GM12878 (cell line): ENCODE measurements around the gene CHURC1. TPM values are rescaled to one million over a fixed set of nuclear protein-coding genes. Genes with fewer than 3 reads are reported as not detected.

Experiments used
- ATAC-seq: fragments of 200-7000 bp; cut with Tn5 transposase; 3 replicates; pipeline ENCODE4 v1.9.1; 2020; ENCODE audit warnings: mild to moderate bottlenecking, moderate library complexity
- BruUV-seq: library from RNA; stranded (reverse); fragments of 400-500 nt; replicated peaks from 2 replicates; lab custom pipeline; 2021; lab: Mats Ljungman, UMichigan
- CTCF ChIA-PET: fragments of 300-600 bp; sonication (Branson Sonifier 250); formaldehyde crosslinking; extraction: SDS; loops from one replicate; lab custom pipeline; 2021; ENCODE audit warnings: inconsistent platforms; lab: Yijun Ruan, JAX
- POLR2A ChIA-PET: fragments of 350-600 bp; formaldehyde crosslinking; extraction: SDS; loops from one replicate; lab custom pipeline; 2021; ENCODE audit warnings: inconsistent platforms; lab: Charles Lee
- RAD21 ChIA-PET: fragments of 300-600 bp; sonication (Branson Sonifier 250); formaldehyde crosslinking; loops from one replicate; lab custom pipeline; 2023; ENCODE audit warnings: antibody characterized with exemption; ENCODE audit not compliant: unreplicated experiment; lab: Charles Lee
- SMC1A ChIA-PET: fragments of 300-600 bp; sonication (Branson Sonifier 250); formaldehyde crosslinking; loops from one replicate; lab custom pipeline; 2023; ENCODE audit not compliant: unreplicated experiment, uncharacterized antibody; lab: Charles Lee
- DNase-seq: peaks from one replicate; pipeline ENCODE4 v3.0.0-alpha.2; 2011; ENCODE audit warnings: low read depth, low spot score
- FAIRE-seq: peaks from 3 replicates; lab custom pipeline; 2011; peaks lifted over from hg19 to GRCh38; lab: Jason Lieb, UNC
- H2AFZ ChIP-seq: 2 replicates; pipeline ENCODE4 v1.6.0; 2011; ENCODE audit warnings: low read depth, low read length, control low read depth; ENCODE audit not compliant: control insufficient read depth
- H3K27ac ChIP-seq: 2 replicates; pipeline ENCODE4 v1.5.1; 2011; ENCODE audit warnings: control low read depth; ENCODE audit not compliant: control insufficient read depth, insufficient read depth
- H3K27me3 ChIP-seq, 2 experiments: replicated peaks in 1 of 2; 2 replicates each; pipeline versions ENCODE4 v1.6.0 to v1.6.1; 2011; ENCODE audit warnings: low read length in 1 of 2; ENCODE audit not compliant: control insufficient read depth in 2 of 2, insufficient read depth in 2 of 2
- H3K36me3 ChIP-seq, 2 experiments: 2 replicates each; pipeline ENCODE4 v1.5.1; 2011; ENCODE audit warnings: low read length in 1 of 2; ENCODE audit not compliant: control insufficient read depth in 2 of 2, insufficient read depth in 2 of 2
- H3K4me1 ChIP-seq: 2 replicates; pipeline ENCODE4 v1.6.1; 2011; ENCODE audit warnings: mild to moderate bottlenecking, low read length, moderate library complexity, mixed read lengths; ENCODE audit not compliant: control insufficient read depth, insufficient read depth
- H3K4me2 ChIP-seq: 2 replicates; pipeline ENCODE4 v1.6.0; 2011; ENCODE audit warnings: control low read depth; ENCODE audit not compliant: control insufficient read depth, insufficient read depth
- H3K4me3 ChIP-seq: fragments of 200-600 bp; sonication (generic); 2 replicates; pipeline ENCODE4 v1.5.1; 2016
- H3K79me2 ChIP-seq: 2 replicates; pipeline ENCODE4 v1.6.0; 2011; ENCODE audit warnings: low read length; ENCODE audit not compliant: control insufficient read depth, insufficient read depth
- H3K9ac ChIP-seq: 2 replicates; pipeline ENCODE4 v1.8.0; 2011; ENCODE audit warnings: low read length, control low read depth, mixed read lengths; ENCODE audit not compliant: control insufficient read depth, insufficient read depth
- H3K9me3 ChIP-seq: replicated peaks from 3 replicates; pipeline ENCODE4 v1.5.1; 2011; ENCODE audit warnings: mild to moderate bottlenecking, low read length; ENCODE audit not compliant: control insufficient read depth, insufficient read depth
- H4K20me1 ChIP-seq: 2 replicates; pipeline ENCODE4 v1.6.0; 2011; ENCODE audit not compliant: control insufficient read depth, insufficient read depth
- ATF2 ChIP-seq: IDR thresholded peaks from 2 replicates; pipeline ENCODE4 v1.6.1; 2012; ENCODE audit warnings: low read length, inconsistent platforms
- ATF7 ChIP-seq: fragments of 450-650 bp; IDR thresholded peaks from 2 replicates; pipeline ENCODE4 v1.6.1; 2016; ENCODE audit warnings: low read depth, mild to moderate bottlenecking
- CBFB ChIP-seq: IDR thresholded peaks from 2 replicates; pipeline ENCODE4 v1.6.1; 2016; ENCODE audit warnings: antibody characterized with exemption, low read depth
- FOS ChIP-seq: IDR thresholded peaks from 3 replicates; pipeline ENCODE4 v1.6.1; 2011; ENCODE audit warnings: borderline replicate concordance; ENCODE audit not compliant: insufficient read length; ENCODE audit errors: extremely low read depth
- GABPA ChIP-seq: IDR thresholded peaks from 2 replicates; pipeline ENCODE4 v1.6.1; 2014; ENCODE audit warnings: antibody characterized with exemption, low read depth, mild to moderate bottlenecking, inconsistent platforms
- IKZF2 ChIP-seq, 2 experiments: fragments of 450-650 bp; IDR thresholded peaks; 2 replicates each; pipeline ENCODE4 v1.6.1; 2017; ENCODE audit warnings: mild to moderate bottlenecking in 2 of 2, moderate library complexity in 2 of 2
- JUND ChIP-seq: IDR thresholded peaks from 2 replicates; pipeline ENCODE4 v1.6.1; 2012; ENCODE audit warnings: low read depth, mild to moderate bottlenecking, low read length, improper control_type of control experiment, moderate library complexity
- KAT2A ChIP-seq: conservative IDR thresholded peaks from 2 replicates; pipeline ENCODE4 v1.6.1; 2011; ENCODE audit warnings: low read depth, low read length; ENCODE audit not compliant: control insufficient read depth
- MTA2 ChIP-seq: fragments of 450-650 bp; IDR thresholded peaks from 2 replicates; pipeline ENCODE4 v1.6.1; 2016; ENCODE audit warnings: low read depth, mild to moderate bottlenecking, moderate library complexity
- MYB ChIP-seq: fragments of 150-350 bp; IDR thresholded peaks from 2 replicates; pipeline ENCODE4 v1.6.1; 2014; ENCODE audit warnings: mild to moderate bottlenecking, low read depth, low read length, borderline replicate concordance
- NBN ChIP-seq: fragments of 450-650 bp; IDR thresholded peaks from 2 replicates; pipeline ENCODE4 v1.6.1; 2016
- POLR2A ChIP-seq: IDR thresholded peaks from 2 replicates; pipeline ENCODE4 v1.6.1; 2011; ENCODE audit warnings: low read depth, mild to moderate bottlenecking, low read length
- RBBP5 ChIP-seq: fragments of 200-600 bp; sonication (generic); conservative IDR thresholded peaks from 2 replicates; pipeline ENCODE4 v1.6.1; 2016
- RELB ChIP-seq: fragments of 450-650 bp; IDR thresholded peaks from 2 replicates; pipeline ENCODE4 v1.6.1; 2017; ENCODE audit warnings: low read depth, mild to moderate bottlenecking, moderate library complexity
- RUNX3 ChIP-seq: IDR thresholded peaks from 2 replicates; pipeline ENCODE4 v1.6.1; 2012; ENCODE audit warnings: low read length, inconsistent platforms
- USF1 ChIP-seq: IDR thresholded peaks from 2 replicates; pipeline ENCODE4 v1.6.1; 2011; ENCODE audit warnings: borderline replicate concordance, low read depth, mild to moderate bottlenecking, moderate library complexity, mixed read lengths, low read length; ENCODE audit not compliant: insufficient read depth; ENCODE audit errors: extremely low read length
- WGBS: methylation state at CpG from one replicate; pipeline ENCODE4 v1.1.6; 2016; ENCODE audit warnings: low lambda C conversion rate; ENCODE audit not compliant: insufficient replicate concordance, insufficient coverage; ENCODE audit errors: missing lambda C conversion rate; 5-methylcytosine and 5-hydroxymethylcytosine counted together
- in situ Hi-C: fragments of 300-500 bp; cut with MboI; formaldehyde crosslinking; loops from 9 replicates; pipeline ENCODE4 v1.14.3; 2018; ENCODE audit warnings: mixed read lengths
- intact Hi-C: fragments of 100-400 bp; cut with micrococcal nuclease; formaldehyde crosslinking; loops from one replicate; pipeline ENCODE4 v1.14.2; 2022; ENCODE audit not compliant: unreplicated experiment
- polyA plus RNA-seq, 11 experiments: library from polyadenylated mRNA; depleted of rRNA in 4 of 11; unstranded in 6 of 11; stranded (reverse) in 5 of 11; fragments of >200 nt; fragmentation: Nextera tagmentation in 4 of 11; fragmentation: Illumina TruSeq in 1 of 11; extraction: Ambion mirVana in 4 of 11; extraction: Trizol in 1 of 11; gene quantifications; 1 replicate in 1 of 11; 2 replicates in 10 of 11; pipeline versions ENCODE4 v1.2.1 to v1.2.3, GENCODE V29; 2011 to 2016; ENCODE audit warnings: inconsistent platforms in 2 of 11, missing spikeins in 2 of 11, low read depth in 1 of 11
- total RNA-seq, 4 experiments: library from RNA; depleted of rRNA in 3 of 4; stranded (reverse); fragments of >200 nt in 3 of 4; fragmentation: Illumina TruSeq in 1 of 4; extraction: Trizol in 1 of 4; gene quantifications; 2 replicates each; pipeline versions ENCODE4 v1.2.1 to v1.2.3, GENCODE V29; 2013 to 2021

CHURC1 gene
- total and polyA plus RNA-seq, 10 of the 15 experiments (the other 5 are each of a cell fraction or from before 2014, with no cell fraction given) = 41.0 to 421 (median 140) TPM

GRCh38 chr14:64927031-64927430, 12.8 kb downstream of the CHURC1 start (continued):
- no peak for TF ChIP-seq USF1
- no peak for TF ChIP-seq NBN

GRCh38 chr14:64928239-64929013, 14.2 kb downstream of the CHURC1 start:
- H3K9me3 ChIP-seq = no peaks in the 10 kb centered on the region
- H4K20me1 ChIP-seq = no peaks in the 10 kb centered on the region
- CTCF ChIA-PET = interaction anchor here (1.1 to 2.4 kb wide), 4 partner anchors 8 to 91 kb away, joined by 4 to 9 read pairs (median 6); partner anchors contain the start of gene CHURC1
- peak overlapping the region; percentile 40 for H3K4me2 ChIP-seq
- POLR2A ChIA-PET = interaction anchor here (1.2 to 2.3 kb wide), 2 partner anchors 8 to 24 kb away, joined by 3 to 5 read pairs; no protein-coding TSS in a partner anchor
- in situ Hi-C loops (no loop called here), intact Hi-C loops (no loop called here)
- H3K27me3 ChIP-seq = no peaks in the 10 kb centered on the region
- H3K9ac ChIP-seq = no peak overlapping the region
- no TSS peak for BruUV-seq
- no peak overlapping the region for H3K4me3 ChIP-seq
- SMC1A ChIA-PET = interaction anchor here (0.8 to 4.8 kb wide), 4 partner anchors 8 to 95 kb away, joined by 3 to 25 read pairs (median 8); partner anchors contain the start of gene CHURC1
- peak; percentile 89 for ATAC-seq
- DNase-seq = peak; percentile 46
- FAIRE-seq = peak; percentile 41
- H2AFZ ChIP-seq = no peak overlapping the region
- no peaks in the 10 kb centered on the region; the same call in 1 of the 2 replicates for H3K79me2 ChIP-seq
- peak overlapping the region; percentile 57 for H3K27ac ChIP-seq
- peaks cover 17% of the 10 kb centered on the region for H3K4me1 ChIP-seq
- TF ChIP-seq ATF7 = 0 out of 2 replicates have a peak, but pooled peaks have one; percentile 27
- TF ChIP-seq ATF2 = no peak
- no peak for TF ChIP-seq JUND
- TF ChIP-seq IKZF2 (IDR thresholded peaks at IDR 0.05) = peak in 1 of 2 experiments; percentile 69; a peak in 1 of 4 replicates
- no peak for TF ChIP-seq RBBP5
- TF ChIP-seq MYB = no peak
- no peak for TF ChIP-seq KAT2A
- no peak for TF ChIP-seq POLR2A
- 0 out of 2 replicates have a peak, but pooled peaks have one; percentile 28 for TF ChIP-seq RELB
- TF ChIP-seq CBFB = peak; percentile 36; the same call in 1 of the 2 replicates
- TF ChIP-seq MTA2 = peak; percentile 46; the same call in 1 of the 2 replicates
- TF ChIP-seq GABPA = no peak
- TF ChIP-seq RUNX3 = peak; percentile 82
- TF ChIP-seq FOS = no peak
- WGBS = 43% methylated on average over 7 of the region's 7 CpGs
- peaks cover 2 to 27% of the 10 kb centered on the region in 2 experiments; a peak in 3 of 4 replicates for H3K36me3 ChIP-seq
- RAD21 ChIA-PET = interaction anchor here (0.8 to 1.2 kb wide), 4 partner anchors 14 to 75 kb away, joined by 3 to 5 read pairs (median 3); no protein-coding TSS in a partner anchor
